ENCODE results near the gene DNAJC27. TPM values are rescaled to one million over a fixed set of nuclear protein-coding genes. Genes with fewer than 3 reads are reported as not detected.

The DNAJC27 gene
- total RNA-seq, 1 experiment from 2014 or later, result 4.6 TPM

GRCh38 chr2:24930768-24931167 lies 41.0 kb downstream of the DNAJC27 start (continued):
- TF ChIP-seq EGR1 (IDR thresholded peaks at IDR 0.05; ENCODE audit: low read depth) (no peak), YY1 (IDR thresholded peaks at IDR 0.05; ENCODE audit: extremely low read depth, insufficient replicate concordance, low read depth, low read length) (no peak)

- DNase-seq (ENCODE audit: low read depth, low spot score) (no peak), ATAC-seq (peak; percentile 62)
- Histone ChIP-seq H3K27me3 (ENCODE audit: insufficient read depth, low read length) (no peaks in the 10 kb centered on the region), H3K9ac (ENCODE audit: low read length) (no peak overlapping the region), H3K9me3 (ENCODE audit: control insufficient read depth in 1 of 2, insufficient read depth in 1 of 2, low read depth in 1 of 2, low read length in 2 of 2) (no peaks in the 10 kb centered on the region), H3K4me2 (ENCODE audit: low read length) (no peak overlapping the region), H3K9me2 (ENCODE audit: insufficient read depth) (no peaks in the 10 kb centered on the region), H2AFZ (ENCODE audit: low read depth, low read length, poor library complexity, severe bottlenecking) (no peak overlapping the region), H4K20me1 (ENCODE audit: insufficient read depth) (no peaks in the 10 kb centered on the region), H3K4me1 (ENCODE audit: control insufficient read depth in 1 of 2, insufficient read depth in 2 of 2, low read length in 2 of 2) (no peaks in the 10 kb centered on the region), H3K79me2 (ENCODE audit: insufficient read depth, low read length) (no peaks in the 10 kb centered on the region), H3K4me3 (replicated peaks in 1 of 2; ENCODE audit: low read depth in 1 of 2, low read length in 2 of 2) (no peak overlapping the region), H3K36me3 (ENCODE audit: control insufficient read depth in 1 of 2, insufficient read depth in 2 of 2, low read length in 2 of 2) (no peaks in the 10 kb centered on the region), H3K27ac (ENCODE audit: low read depth, low read length) (no peak overlapping the region)
- ChIA-PET CTCF (interaction anchor here (1.4 kb wide), 1 partner anchor 200 kb away, joined by 5 read pairs; no protein-coding TSS in a partner anchor), RAD21 (ENCODE audit: low non-redundant PET in 1 of 2, low total read pairs in 2 of 2, uncharacterized antibody in 2 of 2, unreplicated experiment in 2 of 2) (no interaction called here), POLR2A (no interaction called here)
- BruUV-seq (replicated peaks), result no TSS peak
- TF ChIP-seq MAX (IDR thresholded peaks at IDR 0.05), result no peak
- TF ChIP-seq CTCF (IDR thresholded peaks at IDR 0.05 in 2 of 3, conservative IDR thresholded peaks at IDR 0.05 in 1 of 3; ENCODE audit: borderline replicate concordance in 1 of 3, insufficient read depth in 1 of 3, low read depth in 2 of 3, low read length in 2 of 3), result peak in 2 of 3 experiments; percentile 25 to 31; a peak in 2 of 6 replicates
- TF ChIP-seq POLR2A (IDR thresholded peaks at IDR 0.05; ENCODE audit: borderline replicate concordance, extremely low read depth, insufficient read depth, insufficient read length), result no peak
- TF ChIP-seq ELF1 (IDR thresholded peaks at IDR 0.05; ENCODE audit: borderline replicate concordance, low read depth), result no peak
- intact Hi-C loops (cut with micrococcal nuclease), result no loop called here
Observed at GRCh38 chr2:24929230-24929629, 42.5 kb downstream of the DNAJC27 start.

Data from HCT116 (cell line).